Measurements from ENCODE around the gene STAU1.

STAU1 gene

GRCh38 chr20:49122920-49123319 is 65.2 kb downstream of the STAU1 start:
- no peak for DNase-seq (ENCODE audit: low read depth)
- TF ChIP-seq CTCF (IDR thresholded peaks at IDR 0.05; ENCODE audit: insufficient read depth, low read depth, low read length, missing control alignments), result no peak

GRCh38 chr20:49119988-49120387 is 68.1 kb downstream of the STAU1 start:
- TF ChIP-seq CTCF (IDR thresholded peaks at IDR 0.05; ENCODE audit: insufficient read depth, low read depth, low read length, missing control alignments), result no peak
- no peak for DNase-seq (ENCODE audit: low read depth)
- no peak overlapping the region for H3K4me3 ChIP-seq (ENCODE audit: low read depth, low read length)

More at GRCh38 chr20:49122920-49123319, 65.2 kb downstream of the STAU1 start:
- H3K4me3 ChIP-seq (ENCODE audit: low read depth, low read length), result no peak overlapping the region

GRCh38 chr20:49118307-49118706 is 69.8 kb downstream of the STAU1 start:
- no peak for DNase-seq (ENCODE audit: low read depth)
- no peak for TF ChIP-seq CTCF (IDR thresholded peaks at IDR 0.05; ENCODE audit: insufficient read depth, low read depth, low read length, missing control alignments)
- no peak overlapping the region for H3K4me3 ChIP-seq (ENCODE audit: low read depth, low read length)

GRCh38 chr20:49115564-49115963 is 72.6 kb downstream of the STAU1 start:
- TF ChIP-seq CTCF (IDR thresholded peaks at IDR 0.05; ENCODE audit: insufficient read depth, low read depth, low read length, missing control alignments), result no peak
- DNase-seq (ENCODE audit: low read depth), result no peak

GRCh38 chr20:49112596-49113274 is 75.4 kb downstream of the STAU1 start:
- no peak for TF ChIP-seq CTCF (IDR thresholded peaks at IDR 0.05; ENCODE audit: insufficient read depth, low read depth, low read length, missing control alignments)
- no peak for DNase-seq (ENCODE audit: low read depth)
- H3K4me3 ChIP-seq (ENCODE audit: low read depth, low read length), result no peak overlapping the region

More at GRCh38 chr20:49115564-49115963, 72.6 kb downstream of the STAU1 start:
- H3K4me3 ChIP-seq (ENCODE audit: low read depth, low read length), result no peak overlapping the region

GRCh38 chr20:49110767-49111694 is 77.1 kb downstream of the STAU1 start:
- H3K4me3 ChIP-seq (ENCODE audit: low read depth, low read length), result no peak overlapping the region
- DNase-seq (ENCODE audit: low read depth), result no peak
- TF ChIP-seq CTCF (IDR thresholded peaks at IDR 0.05; ENCODE audit: insufficient read depth, low read depth, low read length, missing control alignments), result no peak

Data from GM12865 (cell line).